RWPE1 (cell line): ENCODE measurements around the gene STXBP6.

ENCODE experiments used
- CTCF ChIA-PET: fragments of 350-600 bp; sonication (Branson Sonifier 250); formaldehyde crosslinking; extraction: SDS; loops from one replicate; lab custom pipeline; 2021; lab: Yijun Ruan, JAX
- POLR2A ChIA-PET: fragments of 400-600 bp; formaldehyde crosslinking; extraction: SDS; loops from one replicate; lab custom pipeline; 2020; ENCODE audit warnings: antibody characterized with exemption; ENCODE audit not compliant: low non-redundant PET; lab: Yijun Ruan, JAX
- DNase-seq: peaks from one replicate; pipeline ENCODE4 v3.0.0; 2012; ENCODE audit warnings: low spot score
- H3K27ac ChIP-seq: fragments of 450-650 bp; 2 replicates; pipeline ENCODE4 v1.5.1; 2017
- CTCF ChIP-seq: fragments of 450-650 bp; conservative IDR thresholded peaks from 2 replicates; pipeline ENCODE4 v1.5.1; 2017; ENCODE audit warnings: low read depth, mild to moderate bottlenecking

STXBP6 gene

GRCh38 chr14:24785698-24786097 is 264.2 kb downstream of the STXBP6 start:
- TF ChIP-seq CTCF, result no peak
- no peak overlapping the region for H3K27ac ChIP-seq
- ChIA-PET POLR2A (no interaction called here), CTCF (interaction anchor here (0.6 kb wide), 1 partner anchor 10 kb away, joined by 5 read pairs; no protein-coding TSS in a partner anchor)
- no peak for DNase-seq

- POLR2A ChIA-PET, result no interaction called here
- CTCF ChIA-PET, result interaction anchor here (1.2 kb wide), 1 partner anchor 21 kb away, joined by 5 read pairs; no protein-coding TSS in a partner anchor
- TF ChIP-seq CTCF, result no peak
- H3K27ac ChIP-seq, result no peak overlapping the region
- DNase-seq, result no peak
Measured at GRCh38 chr14:24784981-24785380, 265.0 kb downstream of the STXBP6 start.

GRCh38 chr14:24783791-24784190 is 266.2 kb downstream of the STXBP6 start:
- POLR2A ChIA-PET, result no interaction called here
- CTCF ChIA-PET, result interaction anchor here (1.2 kb wide), 1 partner anchor 22 kb away, joined by 5 read pairs; no protein-coding TSS in a partner anchor
- H3K27ac ChIP-seq, result no peak overlapping the region
- TF ChIP-seq CTCF, result no peak
- DNase-seq, result no peak

- H3K27ac ChIP-seq, result no peak overlapping the region
- ChIA-PET POLR2A (no interaction called here), CTCF (no interaction called here)
- DNase-seq, result no peak
- no peak for TF ChIP-seq CTCF
Measured at GRCh38 chr14:24780281-24780680, 269.7 kb downstream of the STXBP6 start.

GRCh38 chr14:24777678-24778077 is 272.3 kb downstream of the STXBP6 start:
- TF ChIP-seq CTCF, result no peak
- POLR2A ChIA-PET, result no interaction called here
- DNase-seq, result no peak
- H3K27ac ChIP-seq, result no peak overlapping the region
- CTCF ChIA-PET, result interaction anchor here (0.7 kb wide), 1 partner anchor 46 kb away, joined by 3 read pairs; no protein-coding TSS in a partner anchor

- H3K27ac ChIP-seq, result no peak overlapping the region
- POLR2A ChIA-PET, result no interaction called here
- DNase-seq, result no peak
- TF ChIP-seq CTCF, result no peak
- CTCF ChIA-PET, result interaction anchor here (0.7 kb wide), 1 partner anchor 10 kb away, joined by 5 read pairs; no protein-coding TSS in a partner anchor
Measured at GRCh38 chr14:24775950-24776349, 274.0 kb downstream of the STXBP6 start.
